GM19099 (cell line): ENCODE measurements around the gene SH3BGRL2.

ENCODE experiments used
- POLR2A ChIP-seq: IDR thresholded peaks from 3 replicates; pipeline ENCODE4 v1.6.1; 2011; ENCODE audit warnings: low read depth; ENCODE audit not compliant: insufficient read length; ENCODE audit errors: extremely low read depth

The SH3BGRL2 gene

DNA sequence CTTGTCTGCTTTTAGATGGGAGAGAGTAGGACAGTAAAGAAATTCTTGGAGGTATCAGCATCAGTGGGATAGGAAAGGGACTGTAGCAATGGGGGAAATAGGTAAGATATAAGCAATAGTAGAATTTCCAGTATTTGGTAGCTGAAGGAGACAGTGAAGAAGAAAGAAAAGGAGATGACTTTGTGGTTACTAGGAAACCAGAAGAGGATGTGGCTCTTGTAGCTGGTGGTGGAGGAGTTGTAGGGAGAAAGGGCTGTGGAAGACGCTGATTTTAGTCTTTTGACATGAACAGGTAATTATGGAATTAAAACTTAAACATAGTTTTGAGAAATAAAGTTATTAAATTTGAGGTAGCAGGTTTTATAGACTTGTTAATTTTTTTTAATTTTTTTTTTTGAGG is 26.1 kb downstream of the SH3BGRL2 start:
- no peak for TF ChIP-seq POLR2A

DNA sequence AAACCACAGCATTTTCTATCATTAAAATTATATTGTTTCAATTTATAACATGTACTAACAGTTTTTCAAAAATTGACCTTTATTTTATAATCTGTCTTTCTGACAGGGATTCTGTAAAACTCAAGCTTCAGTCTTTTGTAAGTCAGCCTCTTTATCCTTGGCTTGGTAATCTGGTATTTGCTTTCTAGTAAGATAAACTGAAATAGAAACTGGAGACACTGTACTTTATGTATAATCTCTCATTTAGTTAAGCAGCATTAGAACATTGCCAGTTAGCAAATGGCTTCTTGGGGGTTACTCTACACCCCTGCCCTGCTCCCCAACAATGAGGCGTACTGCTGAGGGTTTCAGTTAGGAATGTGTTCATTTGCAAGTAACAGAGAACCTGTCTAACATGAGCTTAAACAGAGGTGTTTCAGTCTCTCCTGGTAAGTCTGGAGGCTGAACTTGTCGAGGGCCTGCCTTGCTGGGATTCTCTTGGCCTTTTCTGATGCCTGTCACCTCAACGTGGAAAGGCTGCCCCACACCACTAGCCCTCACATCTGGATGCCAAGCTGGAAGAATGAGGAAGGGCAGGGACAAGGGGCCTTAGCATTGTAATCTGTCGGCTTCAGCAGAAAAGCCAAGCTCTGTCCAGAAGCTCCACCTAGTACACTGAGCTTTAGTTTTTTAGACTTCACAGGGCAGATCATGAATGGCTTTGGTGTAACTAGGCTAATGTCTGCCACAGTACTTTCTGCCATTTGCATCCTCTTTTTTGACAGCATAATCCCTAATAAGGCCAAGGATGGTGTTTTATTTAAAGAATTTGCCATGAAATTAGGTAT is 34.8 kb downstream of the SH3BGRL2 start:
- no peak for TF ChIP-seq POLR2A

DNA sequence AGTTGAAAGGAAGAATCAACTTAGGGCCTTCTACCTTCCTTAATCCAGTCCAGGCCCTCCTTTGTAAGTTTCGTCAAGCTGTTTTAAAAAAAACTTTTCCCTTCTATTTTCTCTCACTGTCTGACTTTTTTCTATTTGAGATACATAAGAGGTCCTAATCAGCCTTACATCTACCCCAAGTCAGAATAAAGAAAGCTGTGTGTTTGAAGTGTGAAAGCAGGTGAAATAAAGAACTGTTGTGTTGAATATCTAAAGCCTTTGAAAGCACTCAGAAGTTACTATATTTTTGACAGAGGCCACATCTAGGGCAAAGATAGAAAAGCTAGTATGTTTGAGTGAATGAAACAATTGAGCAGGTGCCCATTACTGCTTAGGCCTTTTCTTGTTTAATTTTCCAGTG is 35.5 kb downstream of the SH3BGRL2 start:
- TF ChIP-seq POLR2A, result no peak

DNA sequence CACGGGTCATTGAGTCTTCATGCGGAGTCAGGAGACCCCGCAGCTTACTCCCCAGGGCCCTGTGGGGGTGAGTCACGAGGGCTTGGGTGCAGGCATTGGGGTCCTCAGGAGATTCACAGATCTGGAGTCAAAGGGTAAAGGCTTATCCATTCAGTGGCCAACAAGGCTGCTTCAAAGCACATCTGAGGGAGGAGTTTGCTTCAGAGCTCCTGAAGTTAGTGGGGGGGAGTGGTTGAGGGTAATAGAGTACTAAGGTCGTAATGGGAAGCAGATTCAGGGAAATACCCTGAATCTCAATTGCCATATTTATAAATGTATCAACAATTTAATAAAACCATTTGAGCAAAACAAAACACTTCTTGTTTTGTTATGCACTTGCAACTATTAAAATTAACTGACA is 37.3 kb downstream of the SH3BGRL2 start:
- no peak for TF ChIP-seq POLR2A

DNA sequence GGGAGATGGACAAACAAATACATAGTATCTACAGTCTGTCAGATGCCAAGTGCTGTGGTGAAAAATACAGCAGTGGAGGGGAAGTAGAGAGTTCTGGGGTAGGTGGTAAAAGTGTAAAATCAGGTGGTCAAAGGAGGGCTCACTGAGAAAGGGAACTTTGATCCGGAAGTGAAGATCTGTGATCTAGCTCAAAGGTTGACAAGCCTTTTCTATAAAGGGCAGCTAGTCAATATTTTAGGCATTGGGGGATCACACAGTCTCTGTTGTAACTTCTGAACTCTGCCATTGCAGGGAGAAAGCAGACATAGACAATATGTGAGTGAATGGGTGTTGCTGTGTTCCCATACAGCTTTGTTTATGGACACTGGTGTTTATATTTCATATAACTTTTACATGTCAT is 38.6 kb downstream of the SH3BGRL2 start:
- TF ChIP-seq POLR2A, result no peak

DNA sequence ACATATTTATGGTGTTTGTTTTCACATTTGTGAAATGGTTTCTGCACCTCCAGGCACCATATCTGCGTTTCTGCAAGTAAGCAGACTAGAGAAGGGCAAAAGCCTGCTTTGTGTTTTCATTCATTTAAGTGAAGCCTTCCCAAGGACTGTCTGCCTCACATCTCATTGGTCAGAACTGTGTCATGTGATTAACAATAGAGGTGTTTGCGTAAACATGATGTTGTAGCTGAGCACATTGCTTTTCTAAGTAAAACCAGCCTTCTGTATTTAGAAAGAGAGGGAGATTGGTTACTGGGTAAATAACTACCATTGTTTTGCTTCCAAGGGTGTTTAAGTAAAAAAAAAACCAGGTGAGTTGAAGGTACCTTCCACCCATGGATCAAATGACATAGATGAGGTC is 39.7 kb downstream of the SH3BGRL2 start:
- no peak for TF ChIP-seq POLR2A

DNA sequence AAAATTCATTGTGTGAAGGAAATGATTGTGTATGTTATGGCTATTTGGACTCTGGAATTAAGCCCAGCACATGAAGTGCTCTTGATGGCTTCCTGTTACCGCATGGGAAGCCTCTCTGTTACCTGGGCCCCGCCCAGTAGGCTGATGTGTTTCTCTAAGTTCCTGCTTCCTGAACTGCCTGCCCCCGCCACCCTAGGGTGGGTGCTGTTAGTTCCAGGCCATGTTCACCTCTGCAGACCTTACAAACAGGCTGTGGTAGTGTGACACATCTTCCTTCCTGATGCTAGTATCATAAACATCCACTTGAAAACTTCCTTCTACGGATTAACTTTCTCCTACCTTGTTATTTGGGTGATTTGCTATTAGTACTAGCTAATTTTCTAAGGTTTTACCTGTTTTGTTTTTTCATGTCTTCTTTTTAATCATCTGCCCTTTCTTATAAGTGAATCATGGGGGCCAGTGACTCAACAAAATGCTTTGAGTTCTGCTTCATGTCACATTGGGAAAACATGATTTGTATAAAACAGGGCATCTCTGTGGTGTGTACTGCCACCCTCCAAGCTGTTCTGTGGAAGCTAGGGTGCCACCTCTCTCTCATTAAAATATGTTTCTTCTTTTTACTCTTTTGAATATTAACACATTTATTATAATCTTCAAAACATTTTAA is 40.6 kb downstream of the SH3BGRL2 start:
- no peak for TF ChIP-seq POLR2A

DNA sequence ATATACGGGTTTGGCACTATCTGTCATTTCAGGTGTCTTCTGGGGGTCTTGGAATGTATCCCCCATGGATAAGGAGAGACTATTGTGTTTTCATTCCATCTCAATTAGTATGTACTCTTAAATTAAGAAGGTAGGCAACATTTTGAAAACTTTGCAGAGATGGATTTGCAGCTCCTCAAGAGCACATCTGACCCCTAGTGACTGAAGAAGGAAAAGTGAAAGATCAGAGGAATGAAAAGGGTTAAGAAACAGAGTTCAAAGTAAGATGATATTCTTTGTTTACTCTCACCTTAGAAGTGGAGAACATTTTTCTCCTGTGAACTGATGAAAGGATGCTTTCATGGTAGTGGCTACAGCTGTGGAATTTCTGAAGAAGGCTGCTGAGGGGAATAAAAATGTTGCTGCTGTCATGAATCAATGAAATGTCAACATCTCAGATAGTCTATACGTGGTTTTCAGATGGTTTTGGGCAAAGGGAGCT is 41.5 kb downstream of the SH3BGRL2 start:
- no peak for TF ChIP-seq POLR2A

DNA sequence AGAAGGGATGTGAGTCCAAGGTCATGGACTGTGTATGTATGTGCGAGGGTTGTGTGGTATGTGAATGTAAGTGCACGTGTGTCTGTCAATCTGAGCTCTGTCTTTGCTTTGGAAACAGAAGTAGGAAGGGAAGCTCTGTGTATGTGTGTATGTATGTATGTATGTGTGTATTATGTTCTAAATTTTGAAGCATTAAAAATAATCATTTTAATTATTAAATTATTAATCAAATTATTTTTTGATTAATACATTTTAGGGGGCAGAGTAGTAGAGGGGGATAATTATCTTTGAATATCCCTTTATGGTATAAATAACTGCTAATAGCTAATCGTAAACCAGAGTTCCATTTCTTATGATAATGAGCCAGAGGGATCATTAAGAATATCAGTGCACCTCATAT is 42.8 kb downstream of the SH3BGRL2 start:
- no peak for TF ChIP-seq POLR2A

DNA sequence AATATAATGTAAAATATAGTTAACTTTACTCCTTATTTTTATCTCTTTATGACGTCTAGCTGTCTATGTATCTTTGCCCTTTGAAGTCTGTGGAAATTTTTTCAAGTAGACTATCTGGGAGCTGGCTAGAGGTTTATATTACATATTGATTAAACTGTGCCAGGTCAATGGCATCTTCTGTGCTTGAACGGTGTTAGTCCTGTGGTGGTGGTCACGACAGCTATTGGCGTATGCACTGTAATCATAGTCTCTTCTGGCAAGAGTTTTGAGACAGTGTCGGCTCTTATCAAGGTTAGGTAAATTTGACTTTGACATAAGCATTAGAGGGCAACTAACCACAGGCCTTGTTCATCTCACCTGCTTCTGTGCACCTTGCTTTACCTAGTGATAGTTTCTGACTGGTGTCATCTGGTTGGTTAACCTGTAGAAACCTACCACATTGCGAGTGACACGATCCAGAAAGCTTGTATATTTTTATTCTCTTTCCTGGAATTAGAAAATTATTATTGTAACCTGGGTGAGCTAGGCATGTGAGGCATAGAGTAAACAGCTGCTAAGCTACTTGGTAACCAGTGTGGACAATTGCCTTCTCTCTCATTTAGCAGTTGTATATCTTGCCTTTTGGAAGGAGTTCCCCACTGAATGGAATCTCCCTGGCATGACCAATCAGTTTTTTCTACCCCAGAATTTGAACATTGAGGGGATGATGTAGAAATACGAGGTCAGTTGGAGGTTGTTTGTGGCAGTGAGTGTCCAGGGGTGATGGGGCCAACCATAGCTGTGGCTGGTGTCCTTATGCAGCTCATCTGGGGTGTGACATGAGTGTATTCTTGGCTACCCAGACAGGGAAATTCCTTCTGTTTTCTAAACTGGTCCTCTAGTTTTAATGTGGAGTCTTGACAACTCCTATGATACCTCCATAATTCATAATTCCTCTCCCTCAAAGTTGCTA is 45.9 kb downstream of the SH3BGRL2 start:
- TF ChIP-seq POLR2A, result no peak

DNA sequence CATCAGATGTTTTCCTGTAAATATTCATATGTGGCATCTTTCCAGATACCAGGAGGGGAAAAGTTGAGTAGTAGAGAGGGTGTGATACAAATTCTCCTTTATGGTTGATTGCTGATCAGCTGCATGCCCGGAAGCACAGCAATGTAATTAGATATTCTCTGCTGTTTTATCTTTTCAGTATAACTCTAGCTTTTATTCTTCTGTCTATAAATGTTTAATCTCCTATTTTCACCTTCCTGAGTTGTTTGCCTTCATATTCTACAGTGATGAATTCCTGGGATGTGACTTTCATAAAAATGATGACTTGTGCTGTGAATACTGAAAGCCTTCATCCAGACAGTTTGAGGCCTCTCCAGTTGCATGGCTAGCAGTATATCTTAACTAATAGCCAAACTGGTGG is 53.7 kb downstream of the SH3BGRL2 start:
- no peak for TF ChIP-seq POLR2A

DNA sequence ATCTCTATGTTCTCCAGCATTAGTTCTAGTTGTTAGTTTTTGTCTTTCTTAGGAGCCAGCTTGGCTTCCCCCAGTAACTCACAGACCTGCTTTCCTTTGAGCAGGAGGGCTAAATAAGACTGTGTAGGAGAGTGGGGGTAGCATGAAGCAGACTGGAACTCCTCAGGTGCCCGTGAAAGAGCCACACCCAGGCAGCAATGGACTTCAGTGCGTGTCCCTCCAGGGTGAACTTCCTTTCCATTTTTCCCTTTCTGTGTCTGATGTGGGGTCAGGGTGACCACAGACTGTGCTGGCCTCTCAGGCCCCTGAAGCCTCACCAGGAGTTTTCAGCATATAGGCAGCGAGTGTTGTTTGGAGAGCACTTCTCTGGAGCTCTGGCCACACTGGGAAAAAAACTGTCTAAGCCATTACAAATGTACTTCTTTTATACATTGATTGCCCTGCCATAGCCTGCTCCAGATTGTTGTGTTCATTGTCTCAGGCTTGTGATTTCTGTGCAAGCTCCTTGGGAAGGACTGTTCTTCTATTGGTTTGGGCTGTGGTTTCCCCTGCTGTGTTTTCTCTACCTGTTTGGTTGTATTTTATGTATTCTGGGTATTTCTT is 55.7 kb downstream of the SH3BGRL2 start:
- TF ChIP-seq POLR2A, result no peak

DNA sequence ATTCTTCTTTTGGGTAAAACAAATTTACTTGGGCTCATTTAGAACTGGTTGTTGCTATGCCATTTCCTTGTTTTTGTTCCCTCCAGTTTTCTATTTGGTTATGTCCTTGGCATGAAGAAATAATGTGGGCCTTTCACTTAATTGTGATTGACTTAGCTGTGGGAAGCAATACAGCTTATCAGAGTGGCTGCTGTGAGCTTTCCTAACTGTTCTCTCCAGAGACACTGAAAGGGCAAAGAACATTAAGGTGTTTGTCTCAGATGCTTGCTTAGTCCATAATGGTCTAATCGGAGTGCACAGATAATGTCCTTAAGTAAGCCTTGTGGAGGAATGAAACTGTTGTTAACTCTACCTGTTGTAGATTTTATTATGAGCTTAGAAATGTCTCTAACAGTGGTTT is 56.6 kb downstream of the SH3BGRL2 start:
- TF ChIP-seq POLR2A, result no peak

DNA sequence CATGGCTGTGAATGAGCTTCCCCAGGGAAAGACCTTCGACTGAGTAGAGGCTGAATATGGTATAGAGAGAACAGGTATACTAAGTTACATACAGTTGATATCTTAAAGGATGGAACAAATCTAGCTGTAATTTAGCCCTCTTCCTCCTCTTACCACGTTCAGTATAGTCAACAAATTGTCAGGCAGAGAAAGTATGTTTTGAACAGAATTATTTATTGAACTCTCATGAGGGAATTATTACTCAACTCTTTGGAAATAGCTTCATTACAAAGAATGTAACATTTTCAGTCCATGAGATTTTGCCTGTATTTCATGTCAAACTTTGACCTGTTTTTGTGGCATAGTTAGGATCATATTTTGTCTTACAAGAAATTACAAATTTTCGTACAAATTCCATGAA is 63.0 kb downstream of the SH3BGRL2 start:
- TF ChIP-seq POLR2A, result no peak

DNA sequence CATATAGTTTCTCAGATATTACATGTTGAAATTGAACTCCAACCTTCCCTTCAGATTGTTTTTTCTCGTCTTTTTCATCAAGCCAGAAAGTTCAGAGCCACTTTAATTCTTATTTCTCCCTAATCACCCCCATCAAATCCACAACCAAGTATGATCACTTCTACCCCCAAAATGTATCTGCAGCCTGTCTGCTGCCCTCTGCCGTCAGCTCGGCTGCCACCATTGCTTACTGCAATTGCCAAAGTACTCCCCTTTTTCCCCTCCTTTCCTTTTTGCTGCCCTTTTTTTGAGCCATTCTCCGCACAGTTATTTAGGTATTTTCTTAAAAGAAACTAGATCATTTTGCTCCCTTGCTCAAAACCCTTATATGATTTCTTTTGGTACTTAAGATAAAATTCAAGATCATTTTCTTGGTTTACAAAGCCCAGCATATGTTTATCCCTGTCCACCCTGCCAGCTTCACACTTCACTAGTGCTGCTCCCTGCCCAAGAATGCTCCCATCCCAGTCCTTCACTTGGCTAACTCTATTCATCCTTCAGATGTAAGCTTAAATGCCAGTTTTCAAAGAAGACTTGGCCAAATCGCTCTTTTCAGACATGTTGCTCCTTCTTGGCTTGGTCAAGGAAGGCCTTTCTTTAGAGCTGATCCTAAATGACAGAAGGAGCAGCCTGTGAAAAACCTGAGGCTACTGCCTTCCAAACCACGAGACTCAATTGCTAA is 63.7 kb downstream of the SH3BGRL2 start:
- no peak for TF ChIP-seq POLR2A

DNA sequence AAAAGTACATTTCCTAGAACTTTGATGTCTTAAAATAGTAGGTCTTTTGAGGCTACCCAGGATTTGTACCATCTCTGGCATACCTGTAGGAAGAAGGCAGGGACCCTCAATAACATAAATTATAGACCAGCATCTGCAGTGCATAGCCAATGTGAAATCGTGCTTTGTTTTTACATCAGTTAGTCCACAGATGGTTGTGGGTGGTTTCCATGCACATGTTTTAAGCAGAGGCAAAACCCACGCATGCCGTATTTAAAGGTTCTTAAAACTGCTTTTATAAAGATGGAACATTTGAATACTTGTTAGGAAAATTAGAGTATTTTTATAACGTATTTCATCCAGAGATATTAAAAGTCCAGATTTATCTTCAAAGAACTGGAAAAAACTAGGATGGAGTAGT is 66.3 kb downstream of the SH3BGRL2 start:
- no peak for TF ChIP-seq POLR2A
